ENCODE results near the gene EP400. TPM values are rescaled to one million over a fixed set of nuclear protein-coding genes. Genes with fewer than 3 reads are reported as not detected.

EP400 gene
- total RNA-seq, 1 experiment from 2014 or later, result 10.8 TPM

- no peak for DNase-seq (ENCODE audit: low read depth)
Measured at GRCh38 chr12:132020292-132020691, 70.5 kb downstream of the EP400 start.

- no peak for DNase-seq (ENCODE audit: low read depth)
Measured at GRCh38 chr12:132021031-132021871, 71.5 kb downstream of the EP400 start.

GRCh38 chr12:132021965-132022364 is 72.2 kb downstream of the EP400 start:
- DNase-seq (ENCODE audit: low read depth), result no peak

- no peak for DNase-seq (ENCODE audit: low read depth)
Measured at GRCh38 chr12:132023658-132024057, 73.9 kb downstream of the EP400 start.

GRCh38 chr12:132024758-132025157 is 75.0 kb downstream of the EP400 start:
- DNase-seq (ENCODE audit: low read depth), result no peak

GRCh38 chr12:132025526-132025925 is 75.8 kb downstream of the EP400 start:
- no peak for DNase-seq (ENCODE audit: low read depth)

- DNase-seq (ENCODE audit: low read depth), result no peak
Measured at GRCh38 chr12:132026061-132026795, 76.5 kb downstream of the EP400 start.

GRCh38 chr12:132026796-132027500 is 77.2 kb downstream of the EP400 start:
- DNase-seq (ENCODE audit: low read depth), result no peak

GRCh38 chr12:132027636-132028035 is 77.9 kb downstream of the EP400 start:
- no peak for DNase-seq (ENCODE audit: low read depth)

- no peak for DNase-seq (ENCODE audit: low read depth)
Measured at GRCh38 chr12:132028111-132028510, 78.4 kb downstream of the EP400 start.

- DNase-seq (ENCODE audit: low read depth), result no peak
Measured at GRCh38 chr12:132029503-132030300, 80.0 kb downstream of the EP400 start.

GRCh38 chr12:132030367-132031038 is 80.8 kb downstream of the EP400 start:
- no peak for DNase-seq (ENCODE audit: low read depth)

GRCh38 chr12:132033627-132034026 is 83.9 kb downstream of the EP400 start:
- no peak for DNase-seq (ENCODE audit: low read depth)

- no peak for DNase-seq (ENCODE audit: low read depth)
Measured at GRCh38 chr12:132036063-132036683, 86.4 kb downstream of the EP400 start.

- DNase-seq (ENCODE audit: low read depth), result no peak
Measured at GRCh38 chr12:132040906-132041606, 91.3 kb downstream of the EP400 start.

GRCh38 chr12:132043216-132043615 is 93.5 kb downstream of the EP400 start:
- DNase-seq (ENCODE audit: low read depth), result no peak

- no peak for DNase-seq (ENCODE audit: low read depth)
Measured at GRCh38 chr12:132043770-132044467, 94.2 kb downstream of the EP400 start.

- DNase-seq (ENCODE audit: low read depth), result no peak
Measured at GRCh38 chr12:132044661-132045412, 95.1 kb downstream of the EP400 start.

Measured in HT1080 (cell line).